GM23338 (cell line): Measurements from ENCODE around the gene HACD1. TPM values are rescaled to one million over a fixed set of nuclear protein-coding genes. Genes with fewer than 3 reads are reported as not detected.

ENCODE experiments used
- ATAC-seq: fragments of 200-7000 bp; cut with Tn5 transposase; 3 replicates; pipeline ENCODE4 v1.9.1; 2020
- DNase-seq: peaks from one replicate; pipeline ENCODE4 v3.0.0-alpha.2; 2015; ENCODE audit warnings: low spot score
- H2AFZ ChIP-seq: fragments of 200-600 bp; sonication (generic); 2 replicates; pipeline ENCODE4 v1.8.0; 2016; ENCODE audit warnings: antibody characterized with exemption, mild to moderate bottlenecking, moderate library complexity
- H3F3A ChIP-seq: fragments of 200-600 bp; sonication (generic); replicated peaks from 2 replicates; pipeline ENCODE4 v1.8.0; 2017; ENCODE audit warnings: antibody characterized with exemption, mixed run types, low read depth
- H3K27ac ChIP-seq: fragments of 200-600 bp; sonication (generic); 2 replicates; pipeline ENCODE4 v1.6.1; 2016; ENCODE audit warnings: low read depth
- H3K27me3 ChIP-seq: fragments of 200-600 bp; sonication (generic); 2 replicates; pipeline ENCODE4 v1.8.0; 2016; ENCODE audit warnings: mild to moderate bottlenecking, mixed run types, moderate library complexity; ENCODE audit not compliant: insufficient read depth
- H3K36me3 ChIP-seq: fragments of 200-600 bp; sonication (generic); 2 replicates; pipeline ENCODE4 v1.8.0; 2016; ENCODE audit warnings: mild to moderate bottlenecking; ENCODE audit not compliant: insufficient read depth
- H3K4me1 ChIP-seq: fragments of 200-600 bp; sonication (generic); 2 replicates; pipeline ENCODE4 v1.8.0; 2016; ENCODE audit warnings: mild to moderate bottlenecking, moderate library complexity; ENCODE audit not compliant: insufficient read depth
- H3K4me2 ChIP-seq: fragments of 200-600 bp; sonication (generic); 2 replicates; pipeline ENCODE4 v1.7.1; 2017; ENCODE audit warnings: mixed run types
- H3K4me3 ChIP-seq: fragments of 200-600 bp; sonication (generic); 2 replicates; pipeline ENCODE4 v1.6.1; 2016; ENCODE audit warnings: mixed run types
- H3K79me2 ChIP-seq: fragments of 200-600 bp; sonication (generic); replicated peaks from 2 replicates; pipeline ENCODE4 v1.8.0; 2017; ENCODE audit warnings: mild to moderate bottlenecking; ENCODE audit not compliant: insufficient read depth
- H3K9me2 ChIP-seq: fragments of 200-600 bp; sonication (generic); 2 replicates; pipeline ENCODE4 v1.8.0; 2017; ENCODE audit not compliant: insufficient read depth
- H4K20me1 ChIP-seq: fragments of 200-600 bp; sonication (generic); replicated peaks from 2 replicates; pipeline ENCODE4 v1.8.0; 2017; ENCODE audit warnings: mild to moderate bottlenecking; ENCODE audit not compliant: insufficient read depth
- H3K27ac Mint-ChIP-seq: 2 replicates; pipeline ENCODE4 v1.8.0; 2020; ENCODE audit warnings: inconsistent platforms, mild to moderate bottlenecking, moderate library complexity, mixed read lengths
- H3K27me3 Mint-ChIP-seq: 3 replicates; pipeline ENCODE4 v1.8.0; 2022; ENCODE audit warnings: low read depth, mild to moderate bottlenecking, moderate library complexity, mixed read lengths, inconsistent platforms; ENCODE audit not compliant: insufficient read depth, poor library complexity
- H3K36me3 Mint-ChIP-seq: 3 replicates; pipeline ENCODE4 v1.8.0; 2021; ENCODE audit warnings: low read depth, mild to moderate bottlenecking, inconsistent platforms, moderate library complexity, mixed read lengths
- H3K4me1 Mint-ChIP-seq: 3 replicates; pipeline ENCODE4 v1.8.0; 2020; ENCODE audit warnings: mild to moderate bottlenecking, inconsistent platforms, mixed read lengths
- H3K4me3 Mint-ChIP-seq: 3 replicates; pipeline ENCODE4 v1.8.0; 2021; ENCODE audit warnings: moderate library complexity, mild to moderate bottlenecking, inconsistent platforms, mixed read lengths
- H3K9me3 Mint-ChIP-seq: 3 replicates; pipeline ENCODE4 v1.8.0; 2020; ENCODE audit warnings: moderate library complexity, mild to moderate bottlenecking, inconsistent platforms, mixed read lengths
- CREB1 ChIP-seq: fragments of 250-450 bp; sonication (Bioruptor Pico); IDR thresholded peaks from 2 replicates; pipeline ENCODE4 v1.5.0; 2020; ENCODE audit warnings: low read depth, mild to moderate bottlenecking, moderate library complexity
- CTCF ChIP-seq, 2 experiments: fragments of 200-600 bp in 1 of 2; sonication (generic) in 1 of 2; conservative IDR thresholded peaks; 2 replicates each; pipeline versions ENCODE4 v1.5.1 to v1.6.1; 2016 to 2017; ENCODE audit warnings: antibody characterized with exemption in 2 of 2, low read depth in 2 of 2, mild to moderate bottlenecking in 2 of 2, moderate library complexity in 1 of 2
- EZH2 ChIP-seq: fragments of 200-600 bp; sonication (generic); IDR thresholded peaks from one replicate; pipeline ENCODE4 v1.8.0; 2017; ENCODE audit warnings: antibody characterized with exemption, mild to moderate bottlenecking, low read depth; ENCODE audit not compliant: unreplicated experiment
- EZH2phosphoT487 ChIP-seq: fragments of 200-600 bp; sonication (generic); IDR thresholded peaks from one replicate; pipeline ENCODE4 v1.8.1; 2018; ENCODE audit warnings: antibody characterized with exemption; ENCODE audit not compliant: unreplicated experiment
- JUNB ChIP-seq: IDR thresholded peaks from one replicate; pipeline ENCODE4 v1.6.1; 2016; ENCODE audit warnings: antibody characterized with exemption; ENCODE audit not compliant: unreplicated experiment
- NANOG ChIP-seq: IDR thresholded peaks from 2 replicates; pipeline ENCODE4 v1.6.1; 2016; ENCODE audit warnings: antibody characterized with exemption, borderline replicate concordance
- POLR2AphosphoS5 ChIP-seq: IDR thresholded peaks from 2 replicates; pipeline ENCODE4 v1.6.1; 2016; ENCODE audit warnings: antibody characterized with exemption, low read depth
- STAT1 ChIP-seq: IDR thresholded peaks from one replicate; pipeline ENCODE4 v1.6.1; 2016; ENCODE audit warnings: antibody characterized with exemption; ENCODE audit not compliant: unreplicated experiment
- ZNF114 ChIP-seq: fragments of 250-450 bp; sonication (Bioruptor Pico); IDR thresholded peaks from 2 replicates; pipeline ENCODE4 v1.5.0; 2020; ENCODE audit warnings: mild to moderate bottlenecking, moderate library complexity
- ZNF331 ChIP-seq: fragments of 250-450 bp; sonication (Bioruptor Pico); IDR thresholded peaks from 2 replicates; pipeline ENCODE4 v1.5.0; 2020; ENCODE audit warnings: low read depth, mild to moderate bottlenecking, moderate library complexity
- polyA plus RNA-seq: library from polyadenylated mRNA; unstranded; fragments of >200 nt; fragmentation: Nextera tagmentation; extraction: Ambion mirVana; gene quantifications from 2 replicates; pipeline ENCODE4 v1.2.1, GENCODE V29; 2016
- total RNA-seq: library from RNA; depleted of rRNA; stranded (reverse); fragments of >200 nt; shearing (Covaris generic); gene quantifications from 2 replicates; pipeline ENCODE4 v1.2.3, GENCODE V29; 2014
- TF ChIP-seq, protein P1 (sequence below): IDR thresholded peaks from 2 replicates; pipeline ENCODE4 v1.6.1; 2016; ENCODE audit warnings: antibody characterized with exemption
- TF ChIP-seq, protein P2 (sequence below): IDR thresholded peaks from one replicate; pipeline ENCODE4 v1.6.1; 2018; ENCODE audit warnings: antibody characterized with exemption; ENCODE audit not compliant: unreplicated experiment
- TF ChIP-seq, protein P3 (sequence below): fragments of 250-450 bp; sonication (Bioruptor Pico); IDR thresholded peaks from 2 replicates; pipeline ENCODE4 v1.5.0; 2020; ENCODE audit warnings: mild to moderate bottlenecking, moderate library complexity

The HACD1 gene
- total and polyA plus RNA-seq, 2 experiments from 2014 or later: 32.2 to 66.2 TPM

GRCh38 chr10:17586821-17587234 lies 30.3 kb downstream of the HACD1 start:
- H4K20me1 ChIP-seq: no peaks in the 10 kb centered on the region
- H3K27me3 ChIP-seq: no peaks in the 10 kb centered on the region
- H3K9me2 ChIP-seq: no peaks in the 10 kb centered on the region
- Mint-ChIP-seq H3K4me1 (peaks cover 7% of the 10 kb centered on the region), H3K27ac (no peak overlapping the region; the same call in 1 of the 2 replicates), H3K36me3 (peaks cover 6% of the 10 kb centered on the region; the same call in 2 of the 3 replicates), H3K9me3 (peaks cover 4% of the 10 kb centered on the region; the same call in 2 of the 3 replicates), H3K27me3 (peaks cover 3% of the 10 kb centered on the region), H3K4me3 (no peak overlapping the region)
- H3K79me2 ChIP-seq: no peaks in the 10 kb centered on the region
- no peaks in the 10 kb centered on the region for H3F3A ChIP-seq
- no peaks in the 10 kb centered on the region for H3K36me3 ChIP-seq
- DNase-seq (peak; percentile 39), ATAC-seq (peak; percentile 40; the same call in 1 of the 3 replicates)
- no peak for TF ChIP-seq ZNF114
- no peak for TF ChIP-seq ZNF331 (CRISPR knock-in tag)
- TF ChIP-seq STAT1: no peak
- TF ChIP-seq, protein P1, sequence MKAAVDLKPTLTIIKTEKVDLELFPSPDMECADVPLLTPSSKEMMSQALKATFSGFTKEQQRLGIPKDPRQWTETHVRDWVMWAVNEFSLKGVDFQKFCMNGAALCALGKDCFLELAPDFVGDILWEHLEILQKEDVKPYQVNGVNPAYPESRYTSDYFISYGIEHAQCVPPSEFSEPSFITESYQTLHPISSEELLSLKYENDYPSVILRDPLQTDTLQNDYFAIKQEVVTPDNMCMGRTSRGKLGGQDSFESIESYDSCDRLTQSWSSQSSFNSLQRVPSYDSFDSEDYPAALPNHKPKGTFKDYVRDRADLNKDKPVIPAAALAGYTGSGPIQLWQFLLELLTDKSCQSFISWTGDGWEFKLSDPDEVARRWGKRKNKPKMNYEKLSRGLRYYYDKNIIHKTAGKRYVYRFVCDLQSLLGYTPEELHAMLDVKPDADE: no peak
- no peak for TF ChIP-seq EZH2phosphoT487
- TF ChIP-seq POLR2AphosphoS5: no peak
- TF ChIP-seq CREB1 (CRISPR knock-in tag): no peak
- TF ChIP-seq, protein P2, sequence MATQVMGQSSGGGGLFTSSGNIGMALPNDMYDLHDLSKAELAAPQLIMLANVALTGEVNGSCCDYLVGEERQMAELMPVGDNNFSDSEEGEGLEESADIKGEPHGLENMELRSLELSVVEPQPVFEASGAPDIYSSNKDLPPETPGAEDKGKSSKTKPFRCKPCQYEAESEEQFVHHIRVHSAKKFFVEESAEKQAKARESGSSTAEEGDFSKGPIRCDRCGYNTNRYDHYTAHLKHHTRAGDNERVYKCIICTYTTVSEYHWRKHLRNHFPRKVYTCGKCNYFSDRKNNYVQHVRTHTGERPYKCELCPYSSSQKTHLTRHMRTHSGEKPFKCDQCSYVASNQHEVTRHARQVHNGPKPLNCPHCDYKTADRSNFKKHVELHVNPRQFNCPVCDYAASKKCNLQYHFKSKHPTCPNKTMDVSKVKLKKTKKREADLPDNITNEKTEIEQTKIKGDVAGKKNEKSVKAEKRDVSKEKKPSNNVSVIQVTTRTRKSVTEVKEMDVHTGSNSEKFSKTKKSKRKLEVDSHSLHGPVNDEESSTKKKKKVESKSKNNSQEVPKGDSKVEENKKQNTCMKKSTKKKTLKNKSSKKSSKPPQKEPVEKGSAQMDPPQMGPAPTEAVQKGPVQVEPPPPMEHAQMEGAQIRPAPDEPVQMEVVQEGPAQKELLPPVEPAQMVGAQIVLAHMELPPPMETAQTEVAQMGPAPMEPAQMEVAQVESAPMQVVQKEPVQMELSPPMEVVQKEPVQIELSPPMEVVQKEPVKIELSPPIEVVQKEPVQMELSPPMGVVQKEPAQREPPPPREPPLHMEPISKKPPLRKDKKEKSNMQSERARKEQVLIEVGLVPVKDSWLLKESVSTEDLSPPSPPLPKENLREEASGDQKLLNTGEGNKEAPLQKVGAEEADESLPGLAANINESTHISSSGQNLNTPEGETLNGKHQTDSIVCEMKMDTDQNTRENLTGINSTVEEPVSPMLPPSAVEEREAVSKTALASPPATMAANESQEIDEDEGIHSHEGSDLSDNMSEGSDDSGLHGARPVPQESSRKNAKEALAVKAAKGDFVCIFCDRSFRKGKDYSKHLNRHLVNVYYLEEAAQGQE: no peak
- TF ChIP-seq EZH2: no peak
- TF ChIP-seq, protein P3, sequence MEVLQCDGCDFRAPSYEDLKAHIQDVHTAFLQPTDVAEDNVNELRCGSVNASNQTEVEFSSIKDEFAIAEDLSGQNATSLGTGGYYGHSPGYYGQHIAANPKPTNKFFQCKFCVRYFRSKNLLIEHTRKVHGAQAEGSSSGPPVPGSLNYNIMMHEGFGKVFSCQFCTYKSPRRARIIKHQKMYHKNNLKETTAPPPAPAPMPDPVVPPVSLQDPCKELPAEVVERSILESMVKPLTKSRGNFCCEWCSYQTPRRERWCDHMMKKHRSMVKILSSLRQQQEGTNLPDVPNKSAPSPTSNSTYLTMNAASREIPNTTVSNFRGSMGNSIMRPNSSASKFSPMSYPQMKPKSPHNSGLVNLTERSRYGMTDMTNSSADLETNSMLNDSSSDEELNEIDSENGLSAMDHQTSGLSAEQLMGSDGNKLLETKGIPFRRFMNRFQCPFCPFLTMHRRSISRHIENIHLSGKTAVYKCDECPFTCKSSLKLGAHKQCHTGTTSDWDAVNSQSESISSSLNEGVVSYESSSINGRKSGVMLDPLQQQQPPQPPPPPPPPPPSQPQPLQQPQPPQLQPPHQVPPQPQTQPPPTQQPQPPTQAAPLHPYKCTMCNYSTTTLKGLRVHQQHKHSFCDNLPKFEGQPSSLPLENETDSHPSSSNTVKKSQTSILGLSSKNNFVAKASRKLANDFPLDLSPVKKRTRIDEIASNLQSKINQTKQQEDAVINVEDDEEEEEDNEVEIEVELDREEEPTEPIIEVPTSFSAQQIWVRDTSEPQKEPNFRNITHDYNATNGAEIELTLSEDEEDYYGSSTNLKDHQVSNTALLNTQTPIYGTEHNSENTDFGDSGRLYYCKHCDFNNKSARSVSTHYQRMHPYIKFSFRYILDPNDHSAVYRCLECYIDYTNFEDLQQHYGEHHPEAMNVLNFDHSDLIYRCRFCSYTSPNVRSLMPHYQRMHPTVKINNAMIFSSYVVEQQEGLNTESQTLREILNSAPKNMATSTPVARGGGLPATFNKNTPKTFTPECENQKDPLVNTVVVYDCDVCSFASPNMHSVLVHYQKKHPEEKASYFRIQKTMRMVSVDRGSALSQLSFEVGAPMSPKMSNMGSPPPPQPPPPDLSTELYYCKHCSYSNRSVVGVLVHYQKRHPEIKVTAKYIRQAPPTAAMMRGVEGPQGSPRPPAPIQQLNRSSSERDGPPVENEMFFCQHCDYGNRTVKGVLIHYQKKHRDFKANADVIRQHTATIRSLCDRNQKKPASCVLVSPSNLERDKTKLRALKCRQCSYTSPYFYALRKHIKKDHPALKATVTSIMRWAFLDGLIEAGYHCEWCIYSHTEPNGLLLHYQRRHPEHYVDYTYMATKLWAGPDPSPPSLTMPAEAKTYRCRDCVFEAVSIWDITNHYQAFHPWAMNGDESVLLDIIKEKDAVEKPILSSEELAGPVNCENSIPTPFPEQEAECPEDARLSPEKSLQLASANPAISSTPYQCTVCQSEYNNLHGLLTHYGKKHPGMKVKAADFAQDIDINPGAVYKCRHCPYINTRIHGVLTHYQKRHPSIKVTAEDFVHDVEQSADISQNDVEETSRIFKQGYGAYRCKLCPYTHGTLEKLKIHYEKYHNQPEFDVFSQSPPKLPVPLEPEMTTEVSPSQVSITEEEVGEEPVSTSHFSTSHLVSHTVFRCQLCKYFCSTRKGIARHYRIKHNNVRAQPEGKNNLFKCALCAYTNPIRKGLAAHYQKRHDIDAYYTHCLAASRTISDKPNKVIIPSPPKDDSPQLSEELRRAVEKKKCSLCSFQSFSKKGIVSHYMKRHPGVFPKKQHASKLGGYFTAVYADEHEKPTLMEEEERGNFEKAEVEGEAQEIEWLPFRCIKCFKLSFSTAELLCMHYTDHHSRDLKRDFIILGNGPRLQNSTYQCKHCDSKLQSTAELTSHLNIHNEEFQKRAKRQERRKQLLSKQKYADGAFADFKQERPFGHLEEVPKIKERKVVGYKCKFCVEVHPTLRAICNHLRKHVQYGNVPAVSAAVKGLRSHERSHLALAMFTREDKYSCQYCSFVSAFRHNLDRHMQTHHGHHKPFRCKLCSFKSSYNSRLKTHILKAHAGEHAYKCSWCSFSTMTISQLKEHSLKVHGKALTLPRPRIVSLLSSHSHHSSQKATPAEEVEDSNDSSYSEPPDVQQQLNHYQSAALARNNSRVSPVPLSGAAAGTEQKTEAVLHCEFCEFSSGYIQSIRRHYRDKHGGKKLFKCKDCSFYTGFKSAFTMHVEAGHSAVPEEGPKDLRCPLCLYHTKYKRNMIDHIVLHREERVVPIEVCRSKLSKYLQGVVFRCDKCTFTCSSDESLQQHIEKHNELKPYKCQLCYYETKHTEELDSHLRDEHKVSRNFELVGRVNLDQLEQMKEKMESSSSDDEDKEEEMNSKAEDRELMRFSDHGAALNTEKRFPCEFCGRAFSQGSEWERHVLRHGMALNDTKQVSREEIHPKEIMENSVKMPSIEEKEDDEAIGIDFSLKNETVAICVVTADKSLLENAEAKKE: no peak
- TF ChIP-seq JUNB: no peak
- TF ChIP-seq NANOG: no peak
- no peak for TF ChIP-seq CTCF (conservative IDR thresholded peaks at IDR 0.05; ENCODE audit: low read depth in 2 of 2)
- no peak overlapping the region for H3K4me2 ChIP-seq
- H3K27ac ChIP-seq: peak overlapping the region; percentile 47; the same call in 1 of the 2 replicates
- no peak overlapping the region for H2AFZ ChIP-seq
- no peak overlapping the region for H3K4me3 ChIP-seq
- peaks cover 6% of the 10 kb centered on the region; the same call in 1 of the 2 replicates for H3K4me1 ChIP-seq
